SK-N-SH (cell line): ENCODE results near the gene SELE. TPM values are rescaled to one million over a fixed set of nuclear protein-coding genes. Genes with fewer than 3 reads are reported as not detected.

Experiments used
- CTCF ChIA-PET: fragments of 300-600, 350-600 bp; formaldehyde crosslinking; extraction: SDS; loops from one replicate; lab custom pipeline; 2021; lab: Yijun Ruan, JAX
- POLR2A ChIA-PET: fragments of 350-600 bp; sonication (Branson Sonifier 250); formaldehyde crosslinking; extraction: SDS; loops from one replicate; lab custom pipeline; 2020; ENCODE audit warnings: antibody characterized with exemption, inconsistent platforms; lab: Yijun Ruan, JAX
- DNase-seq: peaks from one replicate; pipeline ENCODE4 v3.0.0; 2012
- H2AFZ ChIP-seq: fragments of 200-600 bp; sonication (generic); 2 replicates; pipeline ENCODE4 v1.8.1; 2016; ENCODE audit warnings: antibody characterized with exemption, mild to moderate bottlenecking, low read depth
- H3F3A ChIP-seq: fragments of 200-600 bp; sonication (generic); replicated peaks from 2 replicates; pipeline ENCODE3; 2016; ENCODE audit warnings: antibody characterized with exemption, mild to moderate bottlenecking; ENCODE audit not compliant: insufficient read depth
- H3K27ac ChIP-seq, 2 experiments: fragments of 200-500 bp in 1 of 2; fragments of 200-600 bp in 1 of 2; sonication (Bioruptor generic) in 1 of 2; sonication (generic), shearing (Covaris generic) in 1 of 2; 2 replicates each; pipeline versions ENCODE4 v1.5.1 to v1.6.1; 2014 to 2016; ENCODE audit warnings: low read depth in 2 of 2, inconsistent platforms in 1 of 2, low read length in 1 of 2, mild to moderate bottlenecking in 1 of 2, mixed read lengths in 1 of 2
- H3K27me3 ChIP-seq: fragments of 200-600 bp; sonication (generic), shearing (Covaris generic); 2 replicates; pipeline ENCODE4 v1.6.1; 2016; ENCODE audit warnings: mixed run types; ENCODE audit not compliant: insufficient read depth
- H3K36me3 ChIP-seq, 2 experiments: fragments of 200-500 bp in 1 of 2; fragments of 200-600 bp in 1 of 2; sonication (Bioruptor generic) in 1 of 2; sonication (generic) in 1 of 2; replicated peaks in 1 of 2; 2 replicates each; pipeline versions ENCODE3 to v1.5.1; 2014 to 2016; ENCODE audit warnings: low read length in 1 of 2, mild to moderate bottlenecking in 1 of 2; ENCODE audit not compliant: insufficient read depth in 2 of 2, control insufficient read depth in 1 of 2
- H3K4me1 ChIP-seq, 2 experiments: fragments of 200-500 bp in 1 of 2; fragments of 200-600 bp in 1 of 2; sonication (Bioruptor generic) in 1 of 2; sonication (generic), shearing (Covaris generic) in 1 of 2; 2 replicates each; pipeline versions ENCODE4 v1.5.1 to v1.6.1; 2014 to 2016; ENCODE audit warnings: low read depth in 1 of 2, low read length in 1 of 2, mixed run types in 1 of 2; ENCODE audit not compliant: insufficient read depth in 2 of 2, control insufficient read depth in 1 of 2
- H3K4me2 ChIP-seq: fragments of 200-600 bp; sonication (generic), shearing (Covaris generic); 2 replicates; pipeline ENCODE4 v1.6.1; 2017; ENCODE audit warnings: mixed run types
- H3K4me3 ChIP-seq, 2 experiments: fragments of 200-500 bp in 1 of 2; fragments of 200-600 bp in 1 of 2; sonication (Bioruptor generic) in 1 of 2; sonication (generic), shearing (Covaris generic) in 1 of 2; 2 replicates each; pipeline versions ENCODE4 v1.5.1 to v1.8.1; 2014 to 2016; ENCODE audit warnings: low read depth in 2 of 2, inconsistent platforms in 1 of 2, low read length in 1 of 2, mild to moderate bottlenecking in 1 of 2, mixed read lengths in 1 of 2, moderate library complexity in 1 of 2
- H3K79me2 ChIP-seq: fragments of 200-600 bp; sonication (generic); 2 replicates; pipeline ENCODE4 v1.8.1; 2017; ENCODE audit warnings: mild to moderate bottlenecking; ENCODE audit not compliant: insufficient read depth
- H3K9ac ChIP-seq: fragments of 200-600 bp; sonication (generic); 2 replicates; pipeline ENCODE4 v1.6.1; 2017; ENCODE audit warnings: mixed run types
- H3K9me2 ChIP-seq: fragments of 200-600 bp; sonication (generic); 2 replicates; pipeline ENCODE4 v1.6.1; 2017; ENCODE audit warnings: mixed run types
- H3K9me3 ChIP-seq: fragments of 200-600 bp; sonication (generic); 2 replicates; pipeline ENCODE4 v1.6.1; 2017; ENCODE audit warnings: mixed run types, mild to moderate bottlenecking, moderate library complexity
- H4K20me1 ChIP-seq: fragments of 200-600 bp; sonication (generic); 2 replicates; pipeline ENCODE4 v1.6.1; 2017; ENCODE audit warnings: mild to moderate bottlenecking, mixed run types; ENCODE audit not compliant: insufficient read depth
- CHD2 ChIP-seq: fragments of 150-350 bp; IDR thresholded peaks from 2 replicates; pipeline ENCODE4 v1.6.1; 2018; ENCODE audit warnings: low read length; ENCODE audit not compliant: partially characterized antibody
- FOSL2 ChIP-seq: IDR thresholded peaks from 2 replicates; pipeline ENCODE4 v1.4.0; 2012; ENCODE audit warnings: low read depth, mild to moderate bottlenecking, moderate library complexity, borderline replicate concordance
- FOXJ3 ChIP-seq: sonication (generic); formaldehyde crosslinking; IDR thresholded peaks from 2 replicates; pipeline ENCODE4 v1.5.1; 2020; ENCODE audit warnings: mild to moderate bottlenecking, missing genetic modification reagents
- FOXM1 ChIP-seq: IDR thresholded peaks from 2 replicates; pipeline ENCODE4 v1.4.0; 2012; ENCODE audit warnings: low read depth, mild to moderate bottlenecking
- GABPA ChIP-seq: IDR thresholded peaks from 2 replicates; pipeline ENCODE4 v1.4.0; 2012; ENCODE audit warnings: low read depth, mild to moderate bottlenecking
- GATA2 ChIP-seq: sonication (generic); formaldehyde crosslinking; IDR thresholded peaks from 2 replicates; pipeline ENCODE4 v1.5.0; 2020; ENCODE audit warnings: mild to moderate bottlenecking, missing genetic modification reagents
- MEF2A ChIP-seq: IDR thresholded peaks from 2 replicates; pipeline ENCODE4 v1.4.0; 2012; ENCODE audit warnings: low read depth, borderline replicate concordance
- SIN3A ChIP-seq: IDR thresholded peaks from 2 replicates; pipeline ENCODE4 v1.6.1; 2012; ENCODE audit warnings: low read depth, mild to moderate bottlenecking, low read length, moderate library complexity, borderline replicate concordance
- TAF1 ChIP-seq: IDR thresholded peaks from 2 replicates; pipeline ENCODE4 v1.6.1; 2012; ENCODE audit warnings: low read depth, mild to moderate bottlenecking, low read length, moderate library complexity, borderline replicate concordance
- TEAD4 ChIP-seq: IDR thresholded peaks from 2 replicates; pipeline ENCODE4 v1.4.0; 2012; ENCODE audit warnings: mild to moderate bottlenecking, borderline replicate concordance; ENCODE audit not compliant: insufficient read depth
- WGBS: methylation state at CpG from one replicate; pipeline ENCODE4 v1.1.6; 2017; ENCODE audit warnings: low lambda C conversion rate; 5-methylcytosine and 5-hydroxymethylcytosine counted together
- polyA plus RNA-seq, 3 experiments: library from polyadenylated mRNA; depleted of rRNA; stranded (reverse); fragments of >200 nt; gene quantifications; 2 replicates each; pipeline ENCODE4 v1.2.3, GENCODE V29; 2012
- TF ChIP-seq, protein P1 (sequence below): IDR thresholded peaks from 2 replicates; pipeline ENCODE4 v1.4.0; 2012; ENCODE audit warnings: low read depth, borderline replicate concordance
- TF ChIP-seq, protein P2 (sequence below): IDR thresholded peaks from 2 replicates; pipeline ENCODE4 v1.6.1; 2012; ENCODE audit warnings: mild to moderate bottlenecking, low read depth, low read length, moderate library complexity
- TF ChIP-seq, protein P3 (sequence below): fragments of 200-600 bp; sonication (generic); IDR thresholded peaks from 2 replicates; pipeline ENCODE4 v1.6.1; 2017; ENCODE audit warnings: antibody characterized with exemption, mild to moderate bottlenecking, moderate library complexity
- TF ChIP-seq, protein P4 (sequence below): IDR thresholded peaks from 2 replicates; pipeline ENCODE4; 2012
- TF ChIP-seq, protein P5 (sequence below): fragments of 150-350 bp; IDR thresholded peaks from 2 replicates; pipeline ENCODE4 v1.6.1; 2017; ENCODE audit warnings: antibody characterized with exemption, low read length, low read depth, borderline replicate concordance

Gene SELE
- polyA plus RNA-seq, 1 of the 3 experiments (the other 2 are of a cell fraction), result 0.02 TPM

DNA sequence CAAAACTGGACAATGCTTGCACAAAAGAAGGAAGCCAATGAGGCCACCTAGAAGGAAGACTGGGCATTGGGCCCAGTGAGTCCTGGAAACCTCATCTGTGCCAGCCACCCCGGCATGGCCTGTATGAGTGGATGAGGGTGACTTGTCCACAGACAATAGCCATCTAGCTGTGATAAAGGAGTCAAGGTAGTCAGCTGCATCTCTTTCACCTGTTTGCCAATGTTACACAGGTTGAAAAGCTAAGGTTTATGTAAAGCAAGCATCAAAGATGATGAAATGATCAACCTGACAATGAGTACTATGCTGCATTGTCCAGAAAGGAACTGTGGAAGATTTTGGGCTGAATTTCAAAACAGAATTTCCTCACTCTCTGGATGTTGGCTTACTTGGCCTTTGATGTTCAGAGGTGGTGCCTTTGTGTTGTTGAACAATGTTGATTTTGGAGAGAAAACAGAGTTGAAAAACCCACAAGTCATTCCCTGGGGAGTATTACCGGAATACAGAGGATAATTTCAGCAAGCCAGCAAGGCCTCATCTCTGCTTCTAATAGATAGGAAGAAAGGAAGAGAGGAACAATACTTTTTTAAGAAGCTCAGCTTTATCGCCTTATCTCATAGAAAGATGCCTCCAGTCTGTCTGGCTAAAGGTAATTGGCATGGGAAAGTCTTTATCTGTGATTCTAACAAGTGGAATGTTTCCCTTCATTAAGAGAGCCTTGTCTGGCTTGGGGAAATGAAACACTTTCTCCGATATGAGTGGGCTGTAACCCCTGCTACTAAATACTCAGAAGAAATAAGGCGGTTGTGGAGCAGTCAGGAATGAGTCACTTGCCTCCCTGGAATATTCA lies 11.4 kb upstream of the SELE start (continued):
- TF ChIP-seq, protein P1, sequence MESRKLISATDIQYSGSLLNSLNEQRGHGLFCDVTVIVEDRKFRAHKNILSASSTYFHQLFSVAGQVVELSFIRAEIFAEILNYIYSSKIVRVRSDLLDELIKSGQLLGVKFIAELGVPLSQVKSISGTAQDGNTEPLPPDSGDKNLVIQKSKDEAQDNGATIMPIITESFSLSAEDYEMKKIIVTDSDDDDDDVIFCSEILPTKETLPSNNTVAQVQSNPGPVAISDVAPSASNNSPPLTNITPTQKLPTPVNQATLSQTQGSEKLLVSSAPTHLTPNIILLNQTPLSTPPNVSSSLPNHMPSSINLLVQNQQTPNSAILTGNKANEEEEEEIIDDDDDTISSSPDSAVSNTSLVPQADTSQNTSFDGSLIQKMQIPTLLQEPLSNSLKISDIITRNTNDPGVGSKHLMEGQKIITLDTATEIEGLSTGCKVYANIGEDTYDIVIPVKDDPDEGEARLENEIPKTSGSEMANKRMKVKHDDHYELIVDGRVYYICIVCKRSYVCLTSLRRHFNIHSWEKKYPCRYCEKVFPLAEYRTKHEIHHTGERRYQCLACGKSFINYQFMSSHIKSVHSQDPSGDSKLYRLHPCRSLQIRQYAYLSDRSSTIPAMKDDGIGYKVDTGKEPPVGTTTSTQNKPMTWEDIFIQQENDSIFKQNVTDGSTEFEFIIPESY, result no peak
- TF ChIP-seq, protein P2, sequence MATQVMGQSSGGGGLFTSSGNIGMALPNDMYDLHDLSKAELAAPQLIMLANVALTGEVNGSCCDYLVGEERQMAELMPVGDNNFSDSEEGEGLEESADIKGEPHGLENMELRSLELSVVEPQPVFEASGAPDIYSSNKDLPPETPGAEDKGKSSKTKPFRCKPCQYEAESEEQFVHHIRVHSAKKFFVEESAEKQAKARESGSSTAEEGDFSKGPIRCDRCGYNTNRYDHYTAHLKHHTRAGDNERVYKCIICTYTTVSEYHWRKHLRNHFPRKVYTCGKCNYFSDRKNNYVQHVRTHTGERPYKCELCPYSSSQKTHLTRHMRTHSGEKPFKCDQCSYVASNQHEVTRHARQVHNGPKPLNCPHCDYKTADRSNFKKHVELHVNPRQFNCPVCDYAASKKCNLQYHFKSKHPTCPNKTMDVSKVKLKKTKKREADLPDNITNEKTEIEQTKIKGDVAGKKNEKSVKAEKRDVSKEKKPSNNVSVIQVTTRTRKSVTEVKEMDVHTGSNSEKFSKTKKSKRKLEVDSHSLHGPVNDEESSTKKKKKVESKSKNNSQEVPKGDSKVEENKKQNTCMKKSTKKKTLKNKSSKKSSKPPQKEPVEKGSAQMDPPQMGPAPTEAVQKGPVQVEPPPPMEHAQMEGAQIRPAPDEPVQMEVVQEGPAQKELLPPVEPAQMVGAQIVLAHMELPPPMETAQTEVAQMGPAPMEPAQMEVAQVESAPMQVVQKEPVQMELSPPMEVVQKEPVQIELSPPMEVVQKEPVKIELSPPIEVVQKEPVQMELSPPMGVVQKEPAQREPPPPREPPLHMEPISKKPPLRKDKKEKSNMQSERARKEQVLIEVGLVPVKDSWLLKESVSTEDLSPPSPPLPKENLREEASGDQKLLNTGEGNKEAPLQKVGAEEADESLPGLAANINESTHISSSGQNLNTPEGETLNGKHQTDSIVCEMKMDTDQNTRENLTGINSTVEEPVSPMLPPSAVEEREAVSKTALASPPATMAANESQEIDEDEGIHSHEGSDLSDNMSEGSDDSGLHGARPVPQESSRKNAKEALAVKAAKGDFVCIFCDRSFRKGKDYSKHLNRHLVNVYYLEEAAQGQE, result no peak
- TF ChIP-seq MEF2A, result no peak

DNA sequence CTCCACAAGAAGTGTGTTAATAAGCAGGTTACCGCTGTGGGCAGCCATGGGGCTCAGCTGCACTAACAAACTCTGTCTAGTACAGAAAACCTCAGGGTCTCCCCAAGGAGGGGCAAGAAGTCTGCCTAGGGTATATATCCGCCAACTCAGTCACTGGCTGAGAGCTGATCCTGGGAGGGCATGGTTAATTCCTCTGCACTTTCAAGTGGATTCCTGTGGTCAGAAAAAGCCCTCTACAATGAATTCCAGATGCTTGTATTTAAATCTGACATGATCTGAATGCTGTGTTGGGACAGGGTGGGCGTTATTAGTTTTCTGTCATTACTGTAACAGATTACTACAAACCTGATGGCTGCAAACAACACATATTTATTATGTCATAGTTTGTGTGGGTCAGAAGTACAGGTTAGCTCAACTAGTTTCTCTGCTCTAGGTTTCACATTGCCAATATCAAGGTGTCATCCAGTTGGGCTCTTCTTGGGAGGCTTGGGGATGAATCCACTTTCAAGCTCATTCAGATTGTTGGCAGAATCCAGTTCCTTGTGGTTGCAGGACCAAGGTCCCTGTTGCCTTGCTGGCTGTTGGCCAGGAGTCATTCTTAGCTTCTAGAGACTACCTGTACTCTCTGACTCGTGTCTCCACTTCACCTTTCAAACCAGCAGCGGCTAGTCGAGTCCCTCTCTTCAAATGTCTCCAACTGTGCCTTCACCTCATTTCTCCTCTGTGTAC lies 8.0 kb upstream of the SELE start:
- H3K4me1 ChIP-seq, result peaks cover 3 to 33% of the 10 kb centered on the region in 2 experiments; a peak in 3 of 4 replicates
- POLR2A ChIA-PET, result no interaction called here
- no peaks in the 10 kb centered on the region for H3K27me3 ChIP-seq
- no peaks in the 10 kb centered on the region for H4K20me1 ChIP-seq
- no peaks in the 10 kb centered on the region for H3K36me3 ChIP-seq
- H3F3A ChIP-seq, result peaks cover 30% of the 10 kb centered on the region
- H3K9ac ChIP-seq, result peak overlapping the region; percentile 20; the same call in 1 of the 2 replicates
- H3K9me2 ChIP-seq, result no peaks in the 10 kb centered on the region
- H2AFZ ChIP-seq, result peak overlapping the region; percentile 31; the same call in 1 of the 2 replicates
- no peaks in the 10 kb centered on the region for H3K79me2 ChIP-seq
- peak overlapping the region; percentile 81 to 84; a peak in 3 of 4 replicates for H3K27ac ChIP-seq
- H3K4me3 ChIP-seq, result peak overlapping the region; percentile 6 to 14; a peak in 2 of 4 replicates
- H3K4me2 ChIP-seq, result peak overlapping the region; percentile 65; the same call in 1 of the 2 replicates
- CTCF ChIA-PET, result interaction anchor here (1.0 to 1.5 kb wide), 2 partner anchors 46 to 68 kb away, joined by 3 to 4 read pairs; no protein-coding TSS in a partner anchor
- WGBS, result 21% methylated on average over 6 of the region's 6 CpGs
- DNase-seq, result no peak
- H3K9me3 ChIP-seq, result no peaks in the 10 kb centered on the region
- TF ChIP-seq GABPA, result 0 out of 2 replicates have a peak, but pooled peaks have one; percentile 25
- TF ChIP-seq MEF2A, result no peak
- TF ChIP-seq GATA2 (CRISPR knock-in tag), result no peak
- TF ChIP-seq TEAD4, result peak; percentile 93
- TF ChIP-seq SIN3A, result no peak
- TF ChIP-seq FOXJ3 (CRISPR knock-in tag), result no peak
- TF ChIP-seq FOSL2, result peak; percentile 28; the same call in 1 of the 2 replicates
- TF ChIP-seq CHD2, result no peak
- TF ChIP-seq, protein P3, sequence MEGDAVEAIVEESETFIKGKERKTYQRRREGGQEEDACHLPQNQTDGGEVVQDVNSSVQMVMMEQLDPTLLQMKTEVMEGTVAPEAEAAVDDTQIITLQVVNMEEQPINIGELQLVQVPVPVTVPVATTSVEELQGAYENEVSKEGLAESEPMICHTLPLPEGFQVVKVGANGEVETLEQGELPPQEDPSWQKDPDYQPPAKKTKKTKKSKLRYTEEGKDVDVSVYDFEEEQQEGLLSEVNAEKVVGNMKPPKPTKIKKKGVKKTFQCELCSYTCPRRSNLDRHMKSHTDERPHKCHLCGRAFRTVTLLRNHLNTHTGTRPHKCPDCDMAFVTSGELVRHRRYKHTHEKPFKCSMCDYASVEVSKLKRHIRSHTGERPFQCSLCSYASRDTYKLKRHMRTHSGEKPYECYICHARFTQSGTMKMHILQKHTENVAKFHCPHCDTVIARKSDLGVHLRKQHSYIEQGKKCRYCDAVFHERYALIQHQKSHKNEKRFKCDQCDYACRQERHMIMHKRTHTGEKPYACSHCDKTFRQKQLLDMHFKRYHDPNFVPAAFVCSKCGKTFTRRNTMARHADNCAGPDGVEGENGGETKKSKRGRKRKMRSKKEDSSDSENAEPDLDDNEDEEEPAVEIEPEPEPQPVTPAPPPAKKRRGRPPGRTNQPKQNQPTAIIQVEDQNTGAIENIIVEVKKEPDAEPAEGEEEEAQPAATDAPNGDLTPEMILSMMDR, result no peak
- TF ChIP-seq, protein P4, sequence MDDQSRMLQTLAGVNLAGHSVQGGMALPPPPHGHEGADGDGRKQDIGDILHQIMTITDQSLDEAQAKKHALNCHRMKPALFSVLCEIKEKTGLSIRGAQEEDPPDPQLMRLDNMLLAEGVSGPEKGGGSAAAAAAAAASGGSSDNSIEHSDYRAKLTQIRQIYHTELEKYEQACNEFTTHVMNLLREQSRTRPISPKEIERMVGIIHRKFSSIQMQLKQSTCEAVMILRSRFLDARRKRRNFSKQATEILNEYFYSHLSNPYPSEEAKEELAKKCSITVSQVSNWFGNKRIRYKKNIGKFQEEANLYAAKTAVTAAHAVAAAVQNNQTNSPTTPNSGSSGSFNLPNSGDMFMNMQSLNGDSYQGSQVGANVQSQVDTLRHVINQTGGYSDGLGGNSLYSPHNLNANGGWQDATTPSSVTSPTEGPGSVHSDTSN, result peak; percentile 80
- no peak for TF ChIP-seq FOXM1
- TF ChIP-seq, protein P5, sequence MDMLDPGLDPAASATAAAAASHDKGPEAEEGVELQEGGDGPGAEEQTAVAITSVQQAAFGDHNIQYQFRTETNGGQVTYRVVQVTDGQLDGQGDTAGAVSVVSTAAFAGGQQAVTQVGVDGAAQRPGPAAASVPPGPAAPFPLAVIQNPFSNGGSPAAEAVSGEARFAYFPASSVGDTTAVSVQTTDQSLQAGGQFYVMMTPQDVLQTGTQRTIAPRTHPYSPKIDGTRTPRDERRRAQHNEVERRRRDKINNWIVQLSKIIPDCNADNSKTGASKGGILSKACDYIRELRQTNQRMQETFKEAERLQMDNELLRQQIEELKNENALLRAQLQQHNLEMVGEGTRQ, result no peak
- TF ChIP-seq TAF1, result peak; percentile 31; the same call in 1 of the 2 replicates
